Caco-2 (cell line): ENCODE measurements around the gene MUCL1. TPM values are rescaled to one million over a fixed set of nuclear protein-coding genes. Genes with fewer than 3 reads are reported as not detected.

ENCODE experiments used
- BruUV-seq: library from RNA; stranded (reverse); fragments of 400-500 nt; replicated peaks from 2 replicates; lab custom pipeline; 2021; lab: Mats Ljungman, UMichigan
- CTCF ChIA-PET: fragments of 300-600 bp; sonication (Branson Sonifier 250); formaldehyde crosslinking; loops from one replicate; lab custom pipeline; 2022; ENCODE audit warnings: antibody characterized with exemption; lab: Charles Lee
- POLR2A ChIA-PET: fragments of 300-600 bp; sonication (Branson Sonifier 250); formaldehyde crosslinking; loops from one replicate; lab custom pipeline; 2022; ENCODE audit warnings: antibody characterized with exemption; lab: Charles Lee
- DNase-seq, 2 experiments: peaks; one replicate each; pipeline versions ENCODE4 v3.0.0 to v3.0.0-alpha.2; 2020 to 2022
- H3K27me3 ChIP-seq: replicated peaks from 2 replicates; pipeline ENCODE4 v1.6.0; 2011; ENCODE audit warnings: low read length; ENCODE audit not compliant: control insufficient read depth, insufficient read depth
- H3K36me3 ChIP-seq: 2 replicates; pipeline ENCODE4 v1.5.1; 2011; ENCODE audit warnings: low read length; ENCODE audit not compliant: control insufficient read depth, insufficient read depth
- H3K4me1 ChIP-seq: fragments of 250-450 bp; sonication (Bioruptor Pico); 2 replicates; pipeline ENCODE4 v1.5.1; 2020; ENCODE audit warnings: mild to moderate bottlenecking
- H3K4me3 ChIP-seq: 2 replicates; pipeline ENCODE4 v1.5.1; 2011; ENCODE audit warnings: low read depth, mild to moderate bottlenecking, control low read depth, low read length
- H3K9me3 ChIP-seq: fragments of 250-450 bp; sonication (Bioruptor Pico); 2 replicates; pipeline ENCODE4 v1.5.1; 2020; ENCODE audit warnings: mild to moderate bottlenecking, moderate library complexity
- H3K27ac Mint-ChIP-seq: one replicate; pipeline ENCODE4 v1.8.0; 2022; ENCODE audit warnings: mixed read lengths; ENCODE audit not compliant: unreplicated experiment
- H3K27me3 Mint-ChIP-seq: one replicate; pipeline ENCODE4 v1.8.0; 2022; ENCODE audit warnings: mixed read lengths; ENCODE audit not compliant: insufficient read depth, unreplicated experiment
- H3K36me3 Mint-ChIP-seq: one replicate; pipeline ENCODE4 v1.8.0; 2022; ENCODE audit warnings: mild to moderate bottlenecking, mixed read lengths; ENCODE audit not compliant: insufficient read depth, unreplicated experiment
- H3K4me1 Mint-ChIP-seq: one replicate; pipeline ENCODE4 v1.8.0; 2022; ENCODE audit warnings: low read depth, mixed read lengths; ENCODE audit not compliant: unreplicated experiment
- H3K4me3 Mint-ChIP-seq: one replicate; pipeline ENCODE4 v1.8.0; 2022; ENCODE audit warnings: mild to moderate bottlenecking, moderate library complexity, mixed read lengths; ENCODE audit not compliant: unreplicated experiment
- H3K9me3 Mint-ChIP-seq: one replicate; pipeline ENCODE4 v1.8.0; 2022; ENCODE audit warnings: mixed read lengths; ENCODE audit not compliant: unreplicated experiment
- CTCF ChIP-seq, 2 experiments: fragments of 200-600 bp in 1 of 2; IDR thresholded peaks; 1 replicate in 1 of 2; 2 replicates in 1 of 2; pipeline versions ENCODE4 v1.5.1 to v1.8.0; 2011 to 2022; ENCODE audit warnings: antibody characterized with exemption in 1 of 2, control low read depth in 1 of 2, inconsistent platforms in 1 of 2, low read depth in 1 of 2, low read length in 1 of 2, mild to moderate bottlenecking in 1 of 2, moderate library complexity in 1 of 2; ENCODE audit not compliant: insufficient read depth in 1 of 2, severe bottlenecking in 1 of 2, unreplicated experiment in 1 of 2
- intact Hi-C: fragments of 100-400 bp; cut with micrococcal nuclease; formaldehyde crosslinking; loops from one replicate; pipeline ENCODE4 v1.10.0; 2022; ENCODE audit not compliant: unreplicated experiment
- total RNA-seq: library from RNA; stranded (reverse); gene quantifications from 2 replicates; pipeline ENCODE4 v1.2.3, GENCODE V29; 2022

MUCL1 gene
- total RNA-seq, 1 experiment from 2014 or later, result not detected

- BruUV-seq, result no TSS peak
- ChIA-PET CTCF (no interaction called here), POLR2A (no interaction called here)
- no peaks in the 10 kb centered on the region; the same call in 1 of the 2 replicates for H3K27me3 ChIP-seq
- H3K27me3 Mint-ChIP-seq, result peaks cover 20% of the 10 kb centered on the region
- no peaks in the 10 kb centered on the region for H3K4me1 Mint-ChIP-seq
- intact Hi-C loops, result no loop called here
- H3K4me3 ChIP-seq, result no peak overlapping the region
- H3K4me1 ChIP-seq, result no peaks in the 10 kb centered on the region
- H3K4me3 Mint-ChIP-seq, result no peak overlapping the region
- no peak for DNase-seq
- no peaks in the 10 kb centered on the region for H3K9me3 Mint-ChIP-seq
- H3K27ac Mint-ChIP-seq, result no peak overlapping the region
- no peaks in the 10 kb centered on the region for H3K9me3 ChIP-seq
- no peaks in the 10 kb centered on the region for H3K36me3 ChIP-seq
- no peaks in the 10 kb centered on the region for H3K36me3 Mint-ChIP-seq
- TF ChIP-seq CTCF (IDR thresholded peaks at IDR 0.05; ENCODE audit: insufficient read depth in 1 of 2, low read depth in 1 of 2, low read length in 1 of 2, severe bottlenecking in 1 of 2, unreplicated experiment in 1 of 2), result no peak
Observed at GRCh38 chr12:54859502-54859901, 5.2 kb downstream of the MUCL1 start.

GRCh38 chr12:54861927-54862326, 7.6 kb downstream of the MUCL1 start:
- Mint-ChIP-seq H3K4me1 (no peaks in the 10 kb centered on the region), H3K4me3 (no peak overlapping the region), H3K27me3 (peaks cover 18% of the 10 kb centered on the region), H3K36me3 (no peaks in the 10 kb centered on the region), H3K9me3 (no peaks in the 10 kb centered on the region), H3K27ac (no peak overlapping the region)
- intact Hi-C loops, result no loop called here
- no peaks in the 10 kb centered on the region for H3K36me3 ChIP-seq
- ChIA-PET CTCF (no interaction called here), POLR2A (no interaction called here)
- no TSS peak for BruUV-seq
- TF ChIP-seq CTCF (IDR thresholded peaks at IDR 0.05; ENCODE audit: insufficient read depth in 1 of 2, low read depth in 1 of 2, low read length in 1 of 2, severe bottlenecking in 1 of 2, unreplicated experiment in 1 of 2), result no peak
- DNase-seq, result no peak
- no peaks in the 10 kb centered on the region for H3K4me1 ChIP-seq
- H3K9me3 ChIP-seq, result no peaks in the 10 kb centered on the region
- no peaks in the 10 kb centered on the region; the same call in 1 of the 2 replicates for H3K27me3 ChIP-seq
- no peak overlapping the region for H3K4me3 ChIP-seq

- ChIA-PET POLR2A (no interaction called here), CTCF (no interaction called here)
- Mint-ChIP-seq H3K27ac (no peak overlapping the region), H3K9me3 (no peaks in the 10 kb centered on the region), H3K4me1 (no peaks in the 10 kb centered on the region), H3K27me3 (peaks cover 10% of the 10 kb centered on the region), H3K36me3 (no peaks in the 10 kb centered on the region), H3K4me3 (no peak overlapping the region)
- H3K27me3 ChIP-seq, result no peaks in the 10 kb centered on the region; the same call in 1 of the 2 replicates
- H3K36me3 ChIP-seq, result no peaks in the 10 kb centered on the region
- no peak for DNase-seq
- no TSS peak for BruUV-seq
- no peak for TF ChIP-seq CTCF (IDR thresholded peaks at IDR 0.05; ENCODE audit: insufficient read depth in 1 of 2, low read depth in 1 of 2, low read length in 1 of 2, severe bottlenecking in 1 of 2, unreplicated experiment in 1 of 2)
- H3K9me3 ChIP-seq, result no peaks in the 10 kb centered on the region
- intact Hi-C loops, result no loop called here
- no peak overlapping the region for H3K4me3 ChIP-seq
- H3K4me1 ChIP-seq, result no peaks in the 10 kb centered on the region
Observed at GRCh38 chr12:54863948-54864618, 9.8 kb downstream of the MUCL1 start.
